Activated CD4-positive, alpha-beta T cell treated with anti-CD3 and anti-CD28 coated beads, Interleukin-2, Interleukin-4, amounts not matched to agents 100 ng/mL and 50 ng/mL, durations not matched to agents 16 hours and 8 hours (primary cell): Measurements from ENCODE around the gene MBNL2.
A peak's percentile ranks its signal among the peaks of the same experiment; 100 is the strongest.

ENCODE experiments used
- DNase-seq: peaks from one replicate; pipeline ENCODE4 v3.0.0-alpha.2; 2020; ENCODE audit warnings: low spot score

MBNL2 gene

GRCh38 chr13:97423300-97424045 lies 201.3 kb downstream of the MBNL2 start:
- no peak for DNase-seq

GRCh38 chr13:97425590-97425989 lies 203.5 kb downstream of the MBNL2 start:
- DNase-seq, result no peak

GRCh38 chr13:97426695-97427094 lies 204.6 kb downstream of the MBNL2 start:
- no peak for DNase-seq

GRCh38 chr13:97429681-97430081 lies 207.5 kb downstream of the MBNL2 start:
- DNase-seq, result no peak

- DNase-seq, result no peak
Measured at GRCh38 chr13:97430296-97430695, 208.2 kb downstream of the MBNL2 start.

- DNase-seq, result no peak
Measured at GRCh38 chr13:97431171-97431764, 209.1 kb downstream of the MBNL2 start.

GRCh38 chr13:97432232-97432916 lies 210.2 kb downstream of the MBNL2 start:
- DNase-seq, result no peak

- DNase-seq, result peak; percentile 99
Measured at GRCh38 chr13:97432917-97433726, 211.0 kb downstream of the MBNL2 start.

GRCh38 chr13:97433727-97434396 lies 211.7 kb downstream of the MBNL2 start, which contains the start of gene RAP2A:
Gene RAP2A, plus strand, starts transcription at chr13:97434169. Its CDS starts 302 bp downstream, at chr13:97434471.
- DNase-seq, result peak; percentile 90

- peak; percentile 17 for DNase-seq
Measured at GRCh38 chr13:97434397-97435201, 212.5 kb downstream of the MBNL2 start.

GRCh38 chr13:97435323-97435722 lies 213.2 kb downstream of the MBNL2 start:
- no peak for DNase-seq

GRCh38 chr13:97435794-97436193 lies 213.7 kb downstream of the MBNL2 start:
- DNase-seq, result peak; percentile 75

GRCh38 chr13:97436845-97437244 lies 214.7 kb downstream of the MBNL2 start:
- no peak for DNase-seq

GRCh38 chr13:97437729-97438128 lies 215.6 kb downstream of the MBNL2 start:
- no peak for DNase-seq

GRCh38 chr13:97438856-97439595 lies 216.9 kb downstream of the MBNL2 start:
- no peak for DNase-seq

- DNase-seq, result no peak
Measured at GRCh38 chr13:97440598-97441170, 218.6 kb downstream of the MBNL2 start.

GRCh38 chr13:97441368-97441767 lies 219.2 kb downstream of the MBNL2 start:
- DNase-seq, result no peak
